HG03135 (cell line): ENCODE measurements around the gene HIRA.

Experiments
- ATAC-seq: cut with Tn5 transposase; IDR thresholded peaks from one replicate; pipeline ENCODE4 v1.9.1; 2021; ENCODE audit warnings: mild to moderate bottlenecking, moderate library complexity; ENCODE audit not compliant: unreplicated experiment

The HIRA gene, protein sequence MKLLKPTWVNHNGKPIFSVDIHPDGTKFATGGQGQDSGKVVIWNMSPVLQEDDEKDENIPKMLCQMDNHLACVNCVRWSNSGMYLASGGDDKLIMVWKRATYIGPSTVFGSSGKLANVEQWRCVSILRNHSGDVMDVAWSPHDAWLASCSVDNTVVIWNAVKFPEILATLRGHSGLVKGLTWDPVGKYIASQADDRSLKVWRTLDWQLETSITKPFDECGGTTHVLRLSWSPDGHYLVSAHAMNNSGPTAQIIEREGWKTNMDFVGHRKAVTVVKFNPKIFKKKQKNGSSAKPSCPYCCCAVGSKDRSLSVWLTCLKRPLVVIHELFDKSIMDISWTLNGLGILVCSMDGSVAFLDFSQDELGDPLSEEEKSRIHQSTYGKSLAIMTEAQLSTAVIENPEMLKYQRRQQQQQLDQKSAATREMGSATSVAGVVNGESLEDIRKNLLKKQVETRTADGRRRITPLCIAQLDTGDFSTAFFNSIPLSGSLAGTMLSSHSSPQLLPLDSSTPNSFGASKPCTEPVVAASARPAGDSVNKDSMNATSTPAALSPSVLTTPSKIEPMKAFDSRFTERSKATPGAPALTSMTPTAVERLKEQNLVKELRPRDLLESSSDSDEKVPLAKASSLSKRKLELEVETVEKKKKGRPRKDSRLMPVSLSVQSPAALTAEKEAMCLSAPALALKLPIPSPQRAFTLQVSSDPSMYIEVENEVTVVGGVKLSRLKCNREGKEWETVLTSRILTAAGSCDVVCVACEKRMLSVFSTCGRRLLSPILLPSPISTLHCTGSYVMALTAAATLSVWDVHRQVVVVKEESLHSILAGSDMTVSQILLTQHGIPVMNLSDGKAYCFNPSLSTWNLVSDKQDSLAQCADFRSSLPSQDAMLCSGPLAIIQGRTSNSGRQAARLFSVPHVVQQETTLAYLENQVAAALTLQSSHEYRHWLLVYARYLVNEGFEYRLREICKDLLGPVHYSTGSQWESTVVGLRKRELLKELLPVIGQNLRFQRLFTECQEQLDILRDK

DNA sequence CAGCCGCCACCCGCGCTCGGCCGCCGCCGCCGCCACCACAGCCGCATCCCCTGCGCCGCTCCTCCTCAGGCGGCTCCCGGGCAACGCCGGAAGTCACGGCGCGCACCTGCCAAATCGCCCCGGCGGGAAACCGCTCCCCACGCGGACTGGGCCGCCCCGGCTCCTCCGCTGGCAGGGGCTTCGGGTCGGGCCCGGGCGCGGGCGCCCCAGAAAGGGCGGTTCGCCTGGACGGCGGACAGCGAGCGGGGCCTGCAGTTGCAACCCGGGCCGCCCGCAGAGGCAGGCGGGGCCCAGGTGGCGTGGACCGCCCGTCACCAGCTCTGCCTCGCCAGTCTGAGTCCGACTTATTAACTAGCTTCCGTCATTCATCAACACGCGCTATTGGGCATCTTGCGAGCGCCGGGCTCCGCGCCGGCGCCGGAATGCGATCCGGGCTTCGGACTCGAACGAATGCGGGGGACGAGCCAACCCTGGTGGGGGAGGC is at the start of gene HIRA:
HIRA (minus strand) TSS at position 85 of the 484 bp plus-strand sequence. CDS start 257 bp downstream, outside the sequence.
- ATAC-seq: peak; percentile 47

DNA sequence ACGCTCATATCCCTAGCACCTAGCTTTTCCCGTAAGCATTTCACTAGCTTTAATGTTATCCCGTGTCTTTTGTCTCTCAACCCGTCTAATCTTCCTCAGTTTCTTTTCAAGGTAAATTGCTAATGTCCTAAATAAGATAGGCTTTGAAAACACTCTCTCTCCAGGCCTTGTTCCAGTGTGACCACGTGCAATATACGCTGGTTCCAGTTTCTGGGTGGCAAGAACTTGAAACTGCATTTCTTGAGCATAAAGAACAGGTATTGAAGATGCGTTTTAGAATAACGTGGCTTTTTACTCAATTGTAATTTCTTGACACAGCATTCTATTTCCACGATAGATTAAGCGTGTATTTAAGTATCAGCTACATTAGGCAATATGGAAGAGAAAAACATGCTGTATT is 49.3 kb upstream of the HIRA start:
- no peak for ATAC-seq

DNA sequence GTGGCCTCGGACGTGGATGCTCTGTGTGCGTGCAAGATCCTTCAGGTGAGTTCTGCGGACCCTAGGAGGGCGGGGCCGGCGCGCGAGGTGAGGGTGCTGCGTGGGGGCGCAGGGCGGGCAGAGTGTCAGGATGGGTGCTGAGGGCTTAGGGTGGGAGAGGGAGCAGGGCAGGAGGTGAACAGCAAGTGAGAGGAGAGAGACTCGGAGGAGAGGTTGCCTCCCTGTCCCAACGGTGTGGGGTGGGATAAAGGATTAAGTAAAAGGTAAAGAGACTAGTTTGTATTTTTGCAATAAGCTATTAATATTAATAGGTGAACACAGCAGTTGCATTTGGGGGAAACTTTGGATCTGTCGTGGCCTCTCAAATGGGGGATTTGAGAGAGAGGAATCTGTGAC is 48.6 kb upstream of the HIRA start:
- peak; percentile 3 for ATAC-seq

DNA sequence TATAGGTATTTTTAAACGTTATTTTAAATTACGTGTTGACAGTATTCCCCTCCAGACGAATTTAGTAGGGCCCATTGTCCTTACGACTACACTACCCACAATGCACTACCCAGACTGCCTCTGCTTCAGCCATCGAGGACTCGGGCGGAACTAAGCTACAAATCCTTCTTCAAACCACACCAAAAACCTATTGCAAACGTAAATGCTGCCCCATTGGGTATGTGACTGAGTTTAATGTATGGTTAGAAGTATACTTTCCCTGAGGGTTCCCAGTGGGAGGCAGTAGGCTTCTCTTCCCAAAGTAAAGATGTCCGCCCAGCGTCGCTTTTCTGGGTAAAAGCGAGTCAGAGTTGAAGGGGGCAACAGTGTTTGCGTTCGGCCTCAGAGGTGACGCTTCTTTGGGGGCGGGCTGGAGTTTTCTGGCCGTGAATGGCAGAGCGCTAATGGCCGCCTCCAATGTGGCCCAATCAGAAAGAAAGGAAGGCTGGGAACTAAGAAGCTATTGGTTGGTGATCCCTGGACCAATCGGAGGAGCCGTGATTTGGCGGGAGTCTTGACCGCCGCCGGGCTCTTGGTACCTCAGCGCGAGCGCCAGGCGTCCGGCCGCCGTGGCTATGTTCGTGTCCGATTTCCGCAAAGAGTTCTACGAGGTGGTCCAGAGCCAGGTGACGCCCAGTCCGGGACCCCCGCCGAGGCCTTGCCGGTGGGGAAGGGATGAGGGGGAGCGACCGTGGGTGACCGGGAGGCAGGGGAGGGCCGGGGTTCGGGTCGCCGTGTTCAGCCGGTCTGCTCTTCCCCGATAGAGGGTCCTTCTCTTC is 48.0 kb upstream of the HIRA start, which contains the start of gene CDC45:
CDC45 (plus strand) TSS at position 566 of the 818 bp plus-strand sequence; CDS start at position 615, 49 bp downstream.
- peak; percentile 84 for ATAC-seq

DNA sequence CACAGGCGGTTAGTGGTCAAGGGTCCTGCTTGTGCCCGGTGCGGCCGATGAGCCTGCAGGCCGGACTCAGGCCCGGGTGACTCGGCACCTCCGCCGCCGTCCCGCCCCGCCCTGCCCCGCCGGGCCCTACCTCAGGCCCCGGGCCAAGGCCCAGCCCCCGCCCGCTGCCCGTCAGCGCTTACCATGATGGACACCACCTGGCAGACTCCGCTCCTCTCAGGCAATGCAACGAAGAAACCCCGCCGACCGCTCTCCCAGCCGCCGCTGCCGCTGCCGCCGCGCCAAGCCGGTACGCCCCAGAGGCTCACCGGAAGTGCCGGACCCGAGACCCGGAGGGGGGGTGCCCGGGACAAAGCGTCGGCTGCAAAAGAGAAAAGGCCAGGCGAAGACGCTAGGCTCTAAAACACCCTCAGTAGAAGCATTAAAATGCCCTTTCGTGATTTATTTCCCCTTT is 47.4 kb upstream of the HIRA start, which contains the start of gene UFD1:
UFD1 (minus strand) TSS at position 293 of the 454 bp plus-strand sequence; CDS start at position 185, 108 bp downstream.
- peak; percentile 46 for ATAC-seq

DNA sequence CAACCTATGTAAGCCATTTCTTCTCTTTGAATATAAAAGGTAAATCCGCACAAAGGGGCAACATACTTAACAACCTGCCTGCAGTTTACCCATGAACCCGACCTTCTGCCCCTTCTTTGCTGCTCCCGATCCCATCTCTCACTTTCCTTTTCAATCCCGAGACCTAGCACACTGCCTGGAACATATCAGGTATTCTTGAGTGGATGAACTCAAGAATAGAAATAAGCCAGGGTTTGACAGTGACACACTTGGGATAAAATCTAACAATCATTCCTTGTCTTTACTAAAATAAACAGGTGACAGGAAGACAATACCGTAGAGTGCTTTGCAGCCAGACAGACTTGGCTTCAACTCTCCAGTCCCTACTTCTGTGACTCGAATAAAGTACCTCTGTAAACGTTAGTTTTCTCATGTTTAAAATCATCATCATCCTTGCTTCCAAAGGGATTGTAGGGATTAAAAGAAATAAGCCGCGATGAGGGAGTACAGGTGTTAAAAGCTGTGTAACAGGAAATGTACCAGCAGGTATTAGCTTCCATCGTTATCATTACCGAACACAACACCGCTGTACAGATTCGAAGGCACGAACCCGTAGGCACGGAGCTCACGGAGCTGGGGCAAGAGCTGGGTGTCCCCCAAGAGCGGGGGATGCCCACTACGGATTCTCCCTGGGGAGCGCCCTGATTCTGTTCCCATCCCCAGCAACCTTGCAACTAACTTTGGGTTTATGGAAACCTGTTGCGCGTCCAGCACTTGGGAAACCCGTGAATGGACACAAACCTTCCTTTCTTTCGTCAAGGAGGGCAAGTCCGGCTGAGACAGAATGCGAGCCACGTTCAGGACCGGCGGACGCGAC is 46.7 kb upstream of the HIRA start:
- ATAC-seq: no peak

DNA sequence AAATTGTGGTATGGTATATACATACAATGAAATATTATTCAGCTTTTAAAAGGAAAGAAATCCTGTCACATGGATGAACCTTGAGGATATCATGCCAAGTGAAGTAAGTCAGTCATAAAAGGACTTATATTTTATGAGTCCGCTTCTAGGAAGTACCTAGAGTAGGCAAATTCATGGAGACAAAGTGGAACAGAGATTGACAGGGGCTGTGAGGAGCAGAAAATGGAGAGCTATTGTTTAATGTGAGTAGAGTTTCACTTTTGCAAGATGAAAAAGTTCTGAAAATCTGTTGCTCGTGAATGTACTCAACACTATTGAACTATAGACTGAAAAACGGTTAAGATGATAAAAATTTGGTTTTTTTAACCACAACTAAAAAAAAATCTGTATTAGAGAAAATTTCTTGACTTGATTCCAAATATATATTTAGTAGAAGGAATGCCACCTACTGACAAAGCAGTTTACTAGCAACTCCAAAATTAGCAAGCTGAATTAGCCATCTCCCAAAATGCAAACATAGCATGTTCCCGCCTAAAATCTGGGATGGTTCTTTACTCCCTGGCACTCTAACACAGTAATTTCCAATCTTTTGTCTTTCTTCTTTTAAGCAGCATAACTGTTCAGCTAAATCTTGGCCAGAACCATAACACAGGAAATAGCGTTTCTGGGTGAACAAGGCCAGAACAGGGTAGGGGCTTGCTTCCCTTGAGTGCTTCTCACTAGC is 46.0 kb upstream of the HIRA start:
- ATAC-seq: no peak

DNA sequence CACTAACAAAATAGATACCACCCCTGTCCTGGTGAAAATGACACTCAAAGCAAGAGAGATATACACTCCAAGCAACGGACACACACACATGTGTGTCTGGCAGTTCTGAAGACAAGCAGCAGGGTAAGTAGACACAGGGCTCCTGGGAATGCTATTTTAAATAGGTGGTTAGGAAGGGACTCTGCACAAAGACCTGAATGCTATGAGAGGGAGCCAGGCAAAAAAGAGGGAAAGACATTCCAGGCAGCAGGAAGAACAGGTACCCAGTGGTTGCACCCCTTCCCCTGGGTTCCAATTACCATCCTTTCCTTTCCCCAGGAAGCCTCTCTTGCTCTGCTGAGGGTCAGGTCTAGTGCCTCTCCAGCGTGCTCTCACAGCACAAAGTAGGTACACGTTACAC is 44.5 kb upstream of the HIRA start:
- ATAC-seq: no peak

DNA sequence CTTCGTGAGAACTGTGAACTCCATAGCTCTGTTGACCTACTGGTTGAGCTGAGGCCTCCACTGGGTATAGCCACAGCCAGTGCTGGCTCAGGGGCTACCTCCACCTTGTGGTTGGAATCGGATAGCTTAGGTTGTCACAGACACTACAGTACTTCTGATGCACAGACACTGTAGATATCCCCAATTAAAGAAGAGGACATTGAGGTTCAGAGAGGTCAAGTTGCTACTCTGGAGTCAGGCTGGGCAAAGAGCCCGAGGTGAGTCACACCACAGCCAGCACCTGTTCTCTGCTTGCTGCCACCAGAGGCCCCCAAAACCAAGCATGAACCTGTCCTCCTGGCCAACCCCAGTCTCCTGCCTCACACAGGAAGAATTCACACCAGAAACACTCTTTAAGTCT is 42.0 kb upstream of the HIRA start:
- no peak for ATAC-seq

DNA sequence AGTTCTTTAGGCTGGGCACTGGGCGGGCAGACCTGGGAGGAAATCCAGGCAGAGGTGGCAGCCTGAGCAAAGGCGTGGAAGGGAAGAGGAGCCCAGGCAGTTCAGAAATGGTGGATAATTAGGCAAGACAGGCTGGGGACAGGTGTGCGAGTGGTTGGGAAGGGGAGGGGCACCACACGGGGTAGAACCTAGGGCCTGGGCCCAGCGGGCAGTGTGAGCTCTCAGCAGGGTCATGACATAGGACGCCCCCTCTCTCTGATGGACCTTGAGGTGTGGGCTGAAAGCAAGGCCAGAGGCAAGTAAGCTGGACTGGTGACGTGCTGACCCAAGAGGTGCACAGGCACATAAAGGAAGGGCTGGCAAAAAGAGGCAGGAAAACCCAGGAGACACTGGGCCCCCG is 40.7 kb upstream of the HIRA start:
- no peak for ATAC-seq

DNA sequence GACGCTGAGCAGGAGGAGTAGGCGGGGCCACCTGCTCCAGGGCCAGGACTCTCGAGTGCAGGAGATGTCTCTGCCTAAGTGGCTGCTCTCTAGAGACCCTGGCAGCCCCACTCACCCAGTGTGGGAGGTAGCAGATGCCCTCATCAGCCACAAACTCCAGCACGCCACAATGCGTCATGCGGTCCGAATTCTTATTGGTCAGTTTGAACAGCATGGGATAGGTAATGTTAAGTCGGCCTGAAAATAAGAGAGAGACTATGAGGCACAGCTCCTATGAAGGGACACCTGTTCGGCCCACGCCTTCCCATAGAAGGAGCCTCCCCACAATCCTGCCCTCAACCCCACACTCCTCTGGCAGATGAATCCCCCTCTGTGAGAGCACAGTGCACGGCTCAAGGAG is 40.0 kb upstream of the HIRA start:
- ATAC-seq: no peak

DNA sequence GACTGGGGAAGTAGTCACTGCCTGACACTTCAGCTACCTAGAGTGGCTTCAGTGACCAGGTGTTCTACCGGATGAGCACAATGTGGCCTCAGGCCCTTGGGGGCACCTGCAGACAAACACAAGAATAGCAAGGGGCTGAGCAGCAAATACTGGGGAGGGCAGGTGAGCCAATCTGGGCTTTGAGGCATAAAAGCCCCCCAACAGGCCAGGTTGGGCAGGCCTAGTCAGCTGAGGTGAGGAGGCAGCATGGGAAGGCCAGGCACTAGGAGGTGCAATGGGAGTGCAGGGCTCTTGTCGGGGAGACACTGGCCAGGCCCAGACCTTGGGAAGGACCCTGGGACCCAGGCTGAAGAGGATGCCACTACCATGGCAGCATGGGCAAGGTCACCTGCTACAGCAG is 38.5 kb upstream of the HIRA start:
- no peak for ATAC-seq

DNA sequence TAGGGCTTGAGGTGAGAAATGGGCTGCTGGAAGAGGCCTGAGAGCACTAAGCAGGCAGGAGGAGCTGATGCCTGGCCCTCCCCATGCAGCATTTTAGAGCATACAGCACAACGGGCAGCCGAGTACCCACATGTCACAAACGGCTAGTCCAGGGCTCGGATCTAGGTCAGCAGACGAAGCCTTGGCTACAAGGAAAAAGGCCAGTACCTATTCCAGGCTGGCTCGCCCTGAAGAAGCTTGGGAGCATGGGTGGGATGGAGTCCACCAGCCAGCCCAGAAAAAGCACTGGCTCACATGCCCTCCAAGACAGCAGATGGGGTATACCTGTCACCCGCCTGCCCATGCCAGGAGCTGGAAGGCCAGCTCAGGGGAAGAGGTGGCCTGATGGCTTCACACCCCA is 37.9 kb upstream of the HIRA start:
- ATAC-seq: no peak

DNA sequence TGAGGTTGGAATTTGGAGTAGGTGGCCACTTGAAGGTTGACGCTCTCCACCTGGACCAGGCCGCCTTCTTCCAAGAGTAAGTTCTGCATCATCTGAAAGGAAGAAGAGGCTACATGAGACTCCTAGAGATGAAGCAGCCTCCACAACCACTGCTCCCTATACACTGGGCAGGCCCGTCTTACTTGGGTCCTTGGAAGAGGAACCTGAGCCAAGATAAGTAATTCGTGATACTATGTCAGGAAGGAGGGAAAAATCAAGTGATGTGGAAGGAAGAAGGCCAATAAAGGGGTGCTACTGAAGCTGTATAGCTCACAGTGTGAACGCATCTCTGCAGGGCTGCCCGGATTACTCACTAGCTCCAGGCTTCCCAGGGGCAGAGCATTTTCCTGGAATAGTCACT is 36.4 kb upstream of the HIRA start:
- no peak for ATAC-seq

DNA sequence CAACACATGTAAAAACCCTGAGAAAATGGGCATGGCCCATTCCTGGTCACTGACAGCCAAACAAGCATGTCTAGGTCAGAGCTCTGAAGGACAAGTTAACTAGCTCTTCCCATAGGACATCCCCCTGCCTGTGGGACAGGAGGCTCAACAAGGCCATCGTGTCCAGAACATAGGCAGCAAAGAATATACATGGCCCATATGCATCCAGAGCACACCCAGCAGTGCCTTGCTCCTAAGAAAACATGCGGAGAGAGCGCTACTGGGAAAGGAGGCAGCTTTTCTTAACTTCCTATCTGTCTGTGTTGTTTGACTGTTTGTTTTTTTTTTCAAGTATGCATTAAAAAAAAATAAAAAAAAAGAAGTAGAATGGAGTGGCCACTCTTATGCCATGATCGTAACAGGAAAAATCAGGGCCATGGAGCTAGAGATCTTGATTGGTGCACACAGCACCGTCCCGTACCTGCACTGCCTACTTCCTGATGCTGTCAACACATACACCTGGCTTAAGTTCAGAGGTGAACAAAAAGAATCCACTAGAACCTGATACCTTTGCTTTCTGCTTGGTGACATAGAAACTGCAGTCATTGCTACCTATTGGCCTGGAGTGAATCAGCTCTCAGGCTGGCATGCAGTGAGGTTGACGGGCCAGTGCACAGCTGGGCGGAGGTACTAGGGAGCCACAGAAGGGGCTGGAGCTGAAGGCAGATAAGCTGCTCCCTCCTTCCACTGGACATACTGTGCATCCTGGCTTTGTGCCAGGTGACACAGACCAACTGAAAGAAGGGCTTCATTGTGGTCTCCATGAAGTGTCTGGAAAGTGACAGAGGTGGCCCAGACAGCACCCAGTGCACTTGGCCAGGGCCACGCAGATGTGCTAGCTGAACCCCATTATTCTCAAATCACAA is 35.6 kb upstream of the HIRA start:
- ATAC-seq: no peak

DNA sequence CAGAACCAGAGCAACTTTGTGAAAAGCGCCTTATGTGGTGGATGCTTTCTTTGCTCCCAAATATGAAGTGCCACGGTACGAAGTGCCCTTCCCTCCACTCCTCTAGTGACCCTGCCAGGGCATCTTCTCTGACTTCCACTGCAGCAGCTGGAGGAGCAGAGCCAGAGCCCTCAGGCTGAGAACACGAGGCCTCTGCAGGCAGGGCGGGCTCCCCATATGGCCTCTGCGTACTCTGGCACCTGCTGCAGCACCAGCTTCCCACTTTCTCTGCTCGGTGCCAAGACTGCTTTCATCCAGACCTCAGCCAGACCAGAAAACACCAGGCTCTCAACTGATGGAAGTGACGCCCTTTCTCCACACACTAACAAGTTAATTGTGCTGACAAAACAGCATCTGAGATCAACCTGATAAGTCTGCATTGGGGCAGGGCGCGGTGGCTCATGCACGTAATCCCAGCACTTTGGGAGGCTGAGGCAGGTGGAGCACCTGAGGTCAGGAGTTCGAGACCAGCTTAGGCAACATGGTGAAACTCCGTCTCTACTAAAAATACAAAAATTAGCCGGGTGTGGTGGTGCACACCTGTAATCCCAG is 34.7 kb upstream of the HIRA start:
- no peak for ATAC-seq

DNA sequence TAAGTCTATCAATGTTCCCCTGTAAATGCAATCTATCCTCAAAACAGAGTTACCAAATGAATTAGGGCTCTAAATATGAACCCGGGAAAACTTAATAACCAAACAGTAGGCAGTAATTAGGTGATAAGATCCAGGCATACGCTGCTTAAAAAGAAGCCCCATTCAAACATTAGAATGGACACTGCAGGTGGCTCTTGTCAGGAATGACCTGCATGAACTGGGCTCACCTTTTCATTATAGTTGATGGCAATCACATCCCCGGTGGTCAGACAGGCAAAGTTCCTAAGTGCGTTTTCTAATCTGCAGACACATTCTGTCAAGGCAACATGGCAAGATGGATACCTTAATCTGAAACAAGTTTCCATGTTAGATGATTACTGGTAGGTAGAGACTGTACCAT is 33.4 kb upstream of the HIRA start:
- ATAC-seq: no peak
